Activated gamma-delta T cell treated with Interleukin-2 at 50 U/mL for 16 hours (primary cell): Measurements from ENCODE around the gene EXOSC5.
"Not testable (repeated sequence)": the region's sequence is repeated elsewhere in the genome, so short reads cannot be mapped to it uniquely, and the experiment has no call there.

Experiments used
- DNase-seq: peaks from one replicate; pipeline ENCODE4 v3.0.0-alpha.2; 2020

Gene EXOSC5

GRCh38 chr19:41364524-41365391 lies 32.4 kb downstream of the EXOSC5 start:
- no peak for DNase-seq

- peak; percentile 98 for DNase-seq
Measured at GRCh38 chr19:41363753-41364523, 33.2 kb downstream of the EXOSC5 start, which contains the start of gene B9D2. B9D2 (minus strand) TSS chr19:41364149; CDS start chr19:41363519, 630 bp downstream.

- DNase-seq: no peak
Measured at GRCh38 chr19:41363371-41363752, 33.8 kb downstream of the EXOSC5 start.

GRCh38 chr19:41362143-41362847 lies 34.9 kb downstream of the EXOSC5 start:
- no peak for DNase-seq

- no peak for DNase-seq
Measured at GRCh38 chr19:41359741-41360140, 37.4 kb downstream of the EXOSC5 start.

GRCh38 chr19:41357746-41358145 lies 39.4 kb downstream of the EXOSC5 start:
- no peak for DNase-seq

GRCh38 chr19:41356984-41357739 lies 40.0 kb downstream of the EXOSC5 start:
- DNase-seq: no peak

- no peak for DNase-seq
Measured at GRCh38 chr19:41355802-41356201, 41.4 kb downstream of the EXOSC5 start.

- no peak for DNase-seq
Measured at GRCh38 chr19:41355035-41355434, 42.1 kb downstream of the EXOSC5 start.

- DNase-seq: no peak
Measured at GRCh38 chr19:41354343-41354953, 42.7 kb downstream of the EXOSC5 start.

GRCh38 chr19:41353466-41354342 lies 43.5 kb downstream of the EXOSC5 start, which contains the start of gene TGFB1:
TGFB1 (minus strand) TSS chr19:41353922; CDS start chr19:41353044, 878 bp downstream.
- DNase-seq: peak; percentile 95

- DNase-seq: peak; percentile 81
Measured at GRCh38 chr19:41352609-41353465, 44.3 kb downstream of the EXOSC5 start.

- no peak for DNase-seq
Measured at GRCh38 chr19:41352279-41352608, 44.9 kb downstream of the EXOSC5 start.

GRCh38 chr19:41351339-41352245 lies 45.6 kb downstream of the EXOSC5 start:
- peak; percentile 86 for DNase-seq

- DNase-seq: no peak
Measured at GRCh38 chr19:41350735-41351338, 46.3 kb downstream of the EXOSC5 start.

GRCh38 chr19:41346916-41347315 lies 50.2 kb downstream of the EXOSC5 start:
- DNase-seq: not testable (repeated sequence)

- no peak for DNase-seq
Measured at GRCh38 chr19:41344162-41344561, 53.0 kb downstream of the EXOSC5 start.
